HCT116 (cell line): ENCODE measurements around the gene BCKDK. TPM values are rescaled to one million over a fixed set of nuclear protein-coding genes. Genes with fewer than 3 reads are reported as not detected.

Source experiments
- ATAC-seq: fragments of 200-7000 bp; cut with Tn5 transposase; 2 replicates; pipeline ENCODE4 v1.9.1; 2020; ENCODE audit warnings: mild to moderate bottlenecking, moderate library complexity
- BruUV-seq: library from RNA; stranded (reverse); fragments of 400-500 nt; replicated peaks from 2 replicates; lab custom pipeline; 2021; lab: Mats Ljungman, UMichigan
- CTCF ChIA-PET: fragments of 300-600 bp; sonication (Branson Sonifier 250); formaldehyde crosslinking; loops from one replicate; lab custom pipeline; 2021; ENCODE audit warnings: antibody characterized with exemption; lab: Charles Lee
- POLR2A ChIA-PET: fragments of 300-600, 350-600 bp; sonication (Branson Sonifier 250); formaldehyde crosslinking; loops from one replicate; lab custom pipeline; 2021; ENCODE audit warnings: antibody characterized with exemption; lab: Charles Lee
- RAD21 ChIA-PET, 2 experiments: fragments of 300-600 bp; sonication (Branson Sonifier 250); formaldehyde crosslinking; loops; one replicate each; lab custom pipeline; 2023; ENCODE audit warnings: low total read pairs in 2 of 2; ENCODE audit not compliant: uncharacterized antibody in 2 of 2, unreplicated experiment in 2 of 2, low non-redundant PET in 1 of 2; lab: Charles Lee
- DNase-seq: peaks from one replicate; pipeline ENCODE4 v3.0.0-alpha.2; 2010; ENCODE audit warnings: low read depth, low spot score
- H2AFZ ChIP-seq: fragments of 200-600 bp; shearing (Covaris generic), sonication (generic); 2 replicates; pipeline ENCODE4 v1.6.1; 2017; ENCODE audit warnings: low read depth, mixed run types, mixed read lengths, antibody characterized with exemption, low read length; ENCODE audit not compliant: poor library complexity, severe bottlenecking
- H3K27ac ChIP-seq: 2 replicates; pipeline ENCODE4 v1.5.1; 2012; ENCODE audit warnings: low read depth, low read length
- H3K27me3 ChIP-seq: fragments of 200-600 bp; sonication (generic); 2 replicates; pipeline ENCODE4 v1.6.1; 2016; ENCODE audit warnings: mixed run types, low read length, mixed read lengths; ENCODE audit not compliant: insufficient read depth
- H3K36me3 ChIP-seq, 2 experiments: fragments of 200-500 bp in 1 of 2; fragments of 200-600 bp in 1 of 2; sonication (Bioruptor generic) in 1 of 2; sonication (generic) in 1 of 2; 2 replicates each; pipeline versions ENCODE4 v1.5.1 to v1.6.1; 2014 to 2016; ENCODE audit warnings: low read length in 2 of 2, inconsistent platforms in 1 of 2, mixed read lengths in 1 of 2, mixed run types in 1 of 2; ENCODE audit not compliant: insufficient read depth in 2 of 2, control insufficient read depth in 1 of 2
- H3K4me1 ChIP-seq, 2 experiments: fragments of 200-600 bp in 1 of 2; sonication (generic) in 1 of 2; 2 replicates each; pipeline versions ENCODE4 v1.5.1 to v1.6.1; 2012 to 2017; ENCODE audit warnings: low read length in 2 of 2, inconsistent platforms in 1 of 2, mild to moderate bottlenecking in 1 of 2, mixed read lengths in 1 of 2, mixed run types in 1 of 2, moderate library complexity in 1 of 2; ENCODE audit not compliant: insufficient read depth in 2 of 2, control insufficient read depth in 1 of 2
- H3K4me2 ChIP-seq: fragments of 200-600 bp; sonication (generic); 2 replicates; pipeline ENCODE4 v1.6.1; 2017; ENCODE audit warnings: mixed run types, low read length, mixed read lengths
- H3K4me3 ChIP-seq, 2 experiments: fragments of 200-600 bp in 1 of 2; sonication (generic) in 1 of 2; replicated peaks in 1 of 2; 2 replicates each; pipeline ENCODE4 v1.5.1; 2011 to 2016; ENCODE audit warnings: low read length in 2 of 2, control low read depth in 1 of 2, low read depth in 1 of 2, mild to moderate bottlenecking in 1 of 2, mixed read lengths in 1 of 2, mixed run types in 1 of 2
- H3K79me2 ChIP-seq: fragments of 200-600 bp; sonication (generic); 2 replicates; pipeline ENCODE4 v1.6.1; 2017; ENCODE audit warnings: mild to moderate bottlenecking, mixed run types, low read length, moderate library complexity, mixed read lengths; ENCODE audit not compliant: insufficient read depth
- H3K9ac ChIP-seq: fragments of 200-600 bp; sonication (generic); 2 replicates; pipeline ENCODE4 v1.6.1; 2016; ENCODE audit warnings: low read length, mixed read lengths
- H3K9me2 ChIP-seq: fragments of 200-600 bp; sonication (generic), shearing (Covaris generic); 2 replicates; pipeline ENCODE4 v1.6.1; 2017; ENCODE audit warnings: mixed run types, mild to moderate bottlenecking, moderate library complexity; ENCODE audit not compliant: insufficient read depth
- H3K9me3 ChIP-seq, 2 experiments: fragments of 200-500 bp in 1 of 2; fragments of 200-600 bp in 1 of 2; sonication (Bioruptor generic) in 1 of 2; sonication (generic) in 1 of 2; 2 replicates each; pipeline ENCODE4 v1.6.1; 2014 to 2017; ENCODE audit warnings: low read length in 2 of 2, mixed read lengths in 2 of 2, inconsistent platforms in 1 of 2, low read depth in 1 of 2, mild to moderate bottlenecking in 1 of 2, mixed run types in 1 of 2, moderate library complexity in 1 of 2; ENCODE audit not compliant: control insufficient read depth in 1 of 2, insufficient read depth in 1 of 2
- H4K20me1 ChIP-seq: fragments of 200-600 bp; sonication (generic), shearing (Covaris generic); 2 replicates; pipeline ENCODE4 v1.6.1; 2017; ENCODE audit warnings: mixed run types, mild to moderate bottlenecking, moderate library complexity; ENCODE audit not compliant: insufficient read depth
- ATF3 ChIP-seq: IDR thresholded peaks from 2 replicates; pipeline ENCODE4 v1.6.1; 2012
- ELF1 ChIP-seq: IDR thresholded peaks from 2 replicates; pipeline ENCODE4 v1.6.1; 2012; ENCODE audit warnings: low read depth, borderline replicate concordance
- EZH2 ChIP-seq: fragments of 200-600 bp; sonication (generic); IDR thresholded peaks from 2 replicates; pipeline ENCODE4 v1.6.1; 2017; ENCODE audit warnings: antibody characterized with exemption, mixed run types
- EZH2phosphoT487 ChIP-seq: fragments of 200-600 bp; IDR thresholded peaks from 2 replicates; pipeline ENCODE4 v1.6.1; 2018; ENCODE audit warnings: antibody characterized with exemption, borderline replicate concordance
- FOSL1 ChIP-seq: IDR thresholded peaks from 2 replicates; pipeline ENCODE4 v1.6.1; 2012; ENCODE audit warnings: low read depth
- JUND ChIP-seq: IDR thresholded peaks from 2 replicates; pipeline ENCODE4 v1.6.1; 2012
- POLR2AphosphoS5 ChIP-seq: IDR thresholded peaks from 2 replicates; pipeline ENCODE4 v1.6.1; 2011; ENCODE audit warnings: mild to moderate bottlenecking, low read depth, low read length, moderate library complexity
- SRF ChIP-seq: IDR thresholded peaks from 2 replicates; pipeline ENCODE4 v1.6.1; 2012; ENCODE audit warnings: low read depth
- YY1 ChIP-seq: IDR thresholded peaks from 2 replicates; pipeline ENCODE4 v1.6.1; 2011; ENCODE audit warnings: low read length, low read depth, moderate library complexity, mild to moderate bottlenecking; ENCODE audit not compliant: insufficient replicate concordance; ENCODE audit errors: extremely low read depth
- ZFX ChIP-seq: fragments of 450-650 bp; IDR thresholded peaks from 2 replicates; pipeline ENCODE4 v1.6.1; 2017
- ZNF274 ChIP-seq: fragments of 200-500 bp; sonication (Bioruptor generic); IDR thresholded peaks from 2 replicates; pipeline ENCODE4 v1.6.1; 2014; ENCODE audit warnings: mild to moderate bottlenecking, low read depth, low read length, inconsistent platforms
- intact Hi-C: fragments of 100-400 bp; cut with micrococcal nuclease; formaldehyde crosslinking; loops from 2 replicates; pipeline ENCODE4 v1.10.0; 2022
- total RNA-seq: library from RNA; stranded (reverse); gene quantifications from one replicate; pipeline ENCODE4 v1.2.1, GENCODE V29; 2021; ENCODE audit not compliant: unreplicated experiment
- TF ChIP-seq, protein P1 (sequence below): IDR thresholded peaks from 2 replicates; pipeline ENCODE4 v1.6.1; 2012
- TF ChIP-seq, protein P2 (sequence below), 3 experiments: fragments of 200-600 bp in 1 of 3; sonication (generic) in 1 of 3; IDR thresholded peaks in 2 of 3; conservative IDR thresholded peaks in 1 of 3; 2 replicates each; pipeline ENCODE4 v1.5.1; 2012 to 2017; ENCODE audit warnings: low read depth in 2 of 3, low read length in 2 of 3, antibody characterized with exemption in 1 of 3, borderline replicate concordance in 1 of 3, control low read depth in 1 of 3, mild to moderate bottlenecking in 1 of 3, mixed read lengths in 1 of 3, mixed run types in 1 of 3, moderate library complexity in 1 of 3; ENCODE audit not compliant: insufficient read depth in 1 of 3

The BCKDK gene
- total RNA-seq, 1 experiment from 2014 or later, result 60.7 TPM

- DNase-seq (peak; percentile 48), ATAC-seq (peak; percentile 68)
- CTCF ChIA-PET, result no interaction called here
- POLR2A ChIA-PET, result interaction anchor here (1.1 to 9.9 kb wide), 5 partner anchors 11 to 307 kb away, joined by 3 to 84 read pairs (median 7); partner anchors contain the start of genes KAT8 and ZNF843
- BruUV-seq, result no TSS peak
- Histone ChIP-seq H3K4me2 (peak within 1 kb of the TSS; percentile 99), H3K4me3 (peak within 1 kb of the TSS; percentile 70 to 74), H3K4me1 (peaks cover 45 to 71% of the 10 kb centered on the region in 2 experiments), H3K9me3 (no peaks in the 10 kb centered on the region), H3K79me2 (peaks cover 7% of the 10 kb centered on the region; the same call in 1 of the 2 replicates), H3K9me2 (no peaks in the 10 kb centered on the region), H4K20me1 (no peaks in the 10 kb centered on the region), H3K27ac (peak within 1 kb of the TSS; percentile 44), H3K36me3 (peaks cover 8 to 11% of the 10 kb centered on the region in 2 experiments; a peak in 3 of 4 replicates), H3K27me3 (no peaks in the 10 kb centered on the region), H2AFZ (no peak within 1 kb of the TSS), H3K9ac (peak within 1 kb of the TSS; percentile 78)
- intact Hi-C loops, result loop anchor here (5.0 kb wide), 2 partner anchors 63 to 322 kb away; partner anchors contain the start of genes ARMC5, ZNF646 and ZNF668
- RAD21 ChIA-PET, result interaction anchor here in 1 of 2 experiments (2.0 kb wide), 1 partner anchor 18 kb away, joined by 4 read pairs; the partner anchor contains the start of gene KAT8
- TF ChIP-seq YY1, result no peak
- TF ChIP-seq ELF1, result no peak
- peak; percentile 91 for TF ChIP-seq POLR2AphosphoS5
- 0 out of 2 replicates have a peak, but pooled peaks have one; percentile 1 for TF ChIP-seq ZFX
Measured at GRCh38 chr16:31135535-31136286, 27.5 kb downstream of the BCKDK start, which contains the start of gene PRSS8. Gene PRSS8 (minus strand): TSS chr16:31135727. CDS start chr16:31135498, 229 bp downstream.

DNA sequence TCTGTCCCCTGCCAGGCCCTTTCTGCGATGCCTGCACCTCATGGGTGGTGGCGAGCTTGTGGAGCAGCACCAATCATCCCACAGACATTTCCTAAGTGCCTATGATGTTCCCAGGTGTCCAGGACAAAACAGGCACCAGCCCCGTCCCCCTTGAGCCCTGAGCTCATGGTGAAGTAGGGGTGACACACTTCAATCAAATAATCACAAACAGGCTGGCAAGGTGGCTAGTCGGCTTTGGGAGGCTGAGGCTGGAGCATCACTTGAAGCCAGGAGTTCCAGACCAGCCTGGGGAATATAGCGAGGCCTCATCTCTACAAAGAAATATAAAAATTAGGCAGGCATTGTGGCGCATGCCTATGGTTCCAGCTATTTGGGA lies 28.1 kb downstream of the BCKDK start:
- intact Hi-C loops, result loop anchor here (5.0 kb wide), 2 partner anchors 64 to 321 kb away; partner anchors contain the start of genes ARMC5, ZNF646 and ZNF668
- no peaks in the 10 kb centered on the region for H3K9me3 ChIP-seq
- no peaks in the 10 kb centered on the region for H3K9me2 ChIP-seq
- H2AFZ ChIP-seq, result no peak overlapping the region
- DNase-seq (no peak), ATAC-seq (no peak)
- peak overlapping the region; percentile 99 for H3K4me2 ChIP-seq
- POLR2A ChIA-PET, result interaction anchor here (1.1 to 9.9 kb wide), 4 partner anchors 11 to 307 kb away, joined by 6 to 84 read pairs (median 8); partner anchors contain the start of genes KAT8 and ZNF843
- peaks cover 42 to 71% of the 10 kb centered on the region in 2 experiments for H3K4me1 ChIP-seq
- H3K27ac ChIP-seq, result no peak overlapping the region; the same call in 1 of the 2 replicates
- H3K36me3 ChIP-seq, result peaks cover 8 to 11% of the 10 kb centered on the region in 2 experiments; a peak in 3 of 4 replicates
- H3K4me3 ChIP-seq, result no peak overlapping the region
- CTCF ChIA-PET, result no interaction called here
- RAD21 ChIA-PET, result no interaction called here
- no peaks in the 10 kb centered on the region for H3K27me3 ChIP-seq
- no peaks in the 10 kb centered on the region for H4K20me1 ChIP-seq
- H3K79me2 ChIP-seq, result peaks cover 7% of the 10 kb centered on the region; the same call in 1 of the 2 replicates
- no TSS peak for BruUV-seq
- no peak overlapping the region for H3K9ac ChIP-seq
- no peak for TF ChIP-seq FOSL1
- TF ChIP-seq YY1, result no peak
- no peak for TF ChIP-seq ATF3
- TF ChIP-seq, protein P1, sequence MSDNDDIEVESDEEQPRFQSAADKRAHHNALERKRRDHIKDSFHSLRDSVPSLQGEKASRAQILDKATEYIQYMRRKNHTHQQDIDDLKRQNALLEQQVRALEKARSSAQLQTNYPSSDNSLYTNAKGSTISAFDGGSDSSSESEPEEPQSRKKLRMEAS, result no peak
- TF ChIP-seq, protein P2, sequence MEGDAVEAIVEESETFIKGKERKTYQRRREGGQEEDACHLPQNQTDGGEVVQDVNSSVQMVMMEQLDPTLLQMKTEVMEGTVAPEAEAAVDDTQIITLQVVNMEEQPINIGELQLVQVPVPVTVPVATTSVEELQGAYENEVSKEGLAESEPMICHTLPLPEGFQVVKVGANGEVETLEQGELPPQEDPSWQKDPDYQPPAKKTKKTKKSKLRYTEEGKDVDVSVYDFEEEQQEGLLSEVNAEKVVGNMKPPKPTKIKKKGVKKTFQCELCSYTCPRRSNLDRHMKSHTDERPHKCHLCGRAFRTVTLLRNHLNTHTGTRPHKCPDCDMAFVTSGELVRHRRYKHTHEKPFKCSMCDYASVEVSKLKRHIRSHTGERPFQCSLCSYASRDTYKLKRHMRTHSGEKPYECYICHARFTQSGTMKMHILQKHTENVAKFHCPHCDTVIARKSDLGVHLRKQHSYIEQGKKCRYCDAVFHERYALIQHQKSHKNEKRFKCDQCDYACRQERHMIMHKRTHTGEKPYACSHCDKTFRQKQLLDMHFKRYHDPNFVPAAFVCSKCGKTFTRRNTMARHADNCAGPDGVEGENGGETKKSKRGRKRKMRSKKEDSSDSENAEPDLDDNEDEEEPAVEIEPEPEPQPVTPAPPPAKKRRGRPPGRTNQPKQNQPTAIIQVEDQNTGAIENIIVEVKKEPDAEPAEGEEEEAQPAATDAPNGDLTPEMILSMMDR (IDR thresholded peaks at IDR 0.05 in 2 of 3, conservative IDR thresholded peaks at IDR 0.05 in 1 of 3; ENCODE audit: borderline replicate concordance in 1 of 3, insufficient read depth in 1 of 3, low read depth in 2 of 3, low read length in 2 of 3), result no peak
- TF ChIP-seq SRF, result no peak
- no peak for TF ChIP-seq ZNF274
- TF ChIP-seq EZH2phosphoT487, result no peak
- TF ChIP-seq EZH2, result no peak
- no peak for TF ChIP-seq JUND
